ENCODE results near the gene ADRA2A.

Gene ADRA2A

DNA sequence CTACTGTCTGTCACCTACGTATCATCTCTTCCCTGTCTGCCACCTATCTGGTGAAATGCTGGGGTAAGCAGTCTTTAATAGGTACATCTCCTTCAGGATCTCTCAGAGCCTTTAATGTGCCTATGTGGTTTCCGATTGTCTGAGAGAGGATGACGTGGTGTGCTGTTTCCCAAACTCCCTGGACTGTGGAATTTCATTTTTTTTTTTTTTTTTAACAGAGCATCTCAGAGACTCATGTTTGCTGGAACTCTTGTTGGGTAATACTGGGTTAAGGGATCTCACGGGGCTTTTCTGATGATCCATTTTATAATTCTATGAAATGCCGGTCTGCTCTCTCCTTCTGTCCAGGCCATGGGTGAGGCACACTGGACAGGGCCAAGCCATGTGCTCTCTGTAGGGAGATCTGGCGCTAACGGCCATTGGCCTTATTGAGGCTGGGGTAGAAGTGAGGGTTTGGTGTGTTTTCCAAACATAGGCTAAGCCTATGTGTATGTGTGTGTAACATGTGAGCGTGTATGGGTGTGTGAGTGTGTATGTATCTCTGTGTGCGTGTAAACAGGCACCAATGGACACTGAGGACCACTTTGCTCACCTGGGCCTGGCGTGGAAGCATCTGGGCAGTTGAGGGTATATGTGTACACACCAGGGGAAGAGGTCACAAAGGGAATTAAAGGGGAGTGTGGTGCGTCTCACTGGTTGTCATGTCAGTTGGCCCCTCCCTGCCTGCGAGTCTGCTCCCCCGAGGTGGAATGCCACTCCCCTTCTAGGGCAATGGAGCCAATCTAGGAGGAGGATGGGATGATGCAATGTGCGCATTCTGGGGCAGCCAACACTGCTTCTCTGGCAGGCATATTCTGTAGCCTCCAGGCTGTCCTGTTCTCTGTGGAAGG lies 7.8 kb downstream of the ADRA2A start:
- no peak for DNase-seq

DNA sequence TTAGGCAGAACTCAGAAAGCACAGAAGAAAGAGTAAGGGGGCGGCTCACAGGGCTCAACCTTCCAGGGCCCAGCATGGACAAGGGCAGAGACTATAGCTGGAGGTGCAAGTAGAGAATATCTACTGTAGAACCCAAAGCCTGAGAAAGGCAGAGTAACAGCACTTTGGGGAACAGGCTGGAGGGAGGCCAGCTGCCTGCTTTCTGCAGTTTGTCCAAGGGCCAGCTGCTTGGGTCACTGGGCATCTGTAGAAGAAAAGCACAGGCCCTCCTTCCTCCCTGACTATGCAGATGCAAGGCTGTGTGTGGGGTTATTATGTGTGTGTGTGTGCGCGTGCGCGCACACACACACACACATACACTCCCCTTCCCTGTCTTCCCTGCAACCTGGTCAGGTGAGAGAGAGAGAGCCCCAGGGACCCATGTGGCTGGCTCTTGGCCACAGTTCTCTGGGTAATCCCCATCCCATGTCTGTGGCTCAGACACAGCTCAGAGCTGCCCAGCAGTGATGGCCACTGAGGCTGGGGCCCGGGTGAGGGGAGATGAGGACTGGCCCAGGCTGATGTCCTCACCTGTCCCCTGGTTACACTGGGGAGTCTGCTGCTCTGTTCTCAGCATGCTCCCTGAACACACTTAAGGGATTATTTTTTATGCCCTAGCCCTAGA lies 9.0 kb downstream of the ADRA2A start:
- DNase-seq, result no peak

- DNase-seq, result no peak
These were observed 9.7 kb downstream of the ADRA2A start for GRCh38 chr10:111086574-111086973.

DNA sequence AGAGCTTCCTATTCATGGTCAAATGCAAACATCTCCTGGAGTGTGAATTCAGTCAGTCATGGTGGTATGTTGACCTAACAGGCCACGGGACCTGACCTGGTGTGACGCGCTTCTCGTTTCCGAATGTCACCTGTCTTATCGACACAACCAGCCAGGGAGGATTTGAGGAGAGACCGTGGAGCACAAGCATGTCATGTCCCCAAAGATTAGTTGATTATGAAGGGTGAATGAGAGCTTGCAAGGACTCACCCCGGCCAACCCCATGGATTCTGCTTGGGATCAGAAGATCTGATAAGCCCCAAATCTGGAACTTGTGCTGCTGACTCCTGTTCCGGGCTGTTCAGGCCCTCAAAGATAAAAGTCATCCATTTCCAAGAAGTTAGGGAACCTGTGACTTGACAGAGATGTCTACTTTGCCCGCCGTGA lies 10.5 kb downstream of the ADRA2A start:
- DNase-seq, result no peak

- DNase-seq, result no peak
These were observed 11.2 kb downstream of the ADRA2A start for GRCh38 chr10:111087968-111088505.

- DNase-seq, result no peak
These were observed 12.5 kb downstream of the ADRA2A start for GRCh38 chr10:111089293-111089692.

GRCh38 chr10:111091833-111092232 lies 15.0 kb downstream of the ADRA2A start:
- DNase-seq, result no peak

DNA sequence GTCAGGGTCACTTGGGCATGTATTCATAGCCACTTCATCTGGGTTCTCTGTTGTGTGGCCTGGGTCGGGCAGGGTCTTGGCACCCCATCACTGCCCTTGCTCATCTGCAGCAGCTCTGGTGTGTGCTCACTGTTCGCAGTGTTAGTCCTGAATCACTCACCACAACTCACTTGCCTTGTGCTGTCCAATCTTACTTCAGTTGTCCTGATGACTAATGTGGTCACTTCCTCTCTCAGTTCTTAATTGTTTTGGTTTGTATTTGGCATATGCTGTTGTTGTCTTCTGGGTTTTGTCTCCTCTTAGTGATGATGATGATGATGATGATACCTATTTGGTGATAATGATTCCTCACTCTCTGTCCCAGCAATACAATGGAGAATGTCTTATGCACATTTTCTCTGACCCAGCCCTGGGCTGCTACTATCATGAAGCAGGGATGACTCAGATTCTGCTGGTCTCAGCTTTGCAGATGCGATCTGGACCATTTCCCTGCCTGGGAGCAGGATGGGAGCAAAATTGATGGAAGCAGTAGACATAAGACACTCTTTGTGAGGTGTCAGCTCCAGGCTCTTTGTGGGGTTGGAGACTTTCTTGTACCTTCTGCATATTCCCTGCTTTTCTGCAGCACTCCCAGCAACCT lies 17.0 kb downstream of the ADRA2A start:
- DNase-seq, result no peak

DNA sequence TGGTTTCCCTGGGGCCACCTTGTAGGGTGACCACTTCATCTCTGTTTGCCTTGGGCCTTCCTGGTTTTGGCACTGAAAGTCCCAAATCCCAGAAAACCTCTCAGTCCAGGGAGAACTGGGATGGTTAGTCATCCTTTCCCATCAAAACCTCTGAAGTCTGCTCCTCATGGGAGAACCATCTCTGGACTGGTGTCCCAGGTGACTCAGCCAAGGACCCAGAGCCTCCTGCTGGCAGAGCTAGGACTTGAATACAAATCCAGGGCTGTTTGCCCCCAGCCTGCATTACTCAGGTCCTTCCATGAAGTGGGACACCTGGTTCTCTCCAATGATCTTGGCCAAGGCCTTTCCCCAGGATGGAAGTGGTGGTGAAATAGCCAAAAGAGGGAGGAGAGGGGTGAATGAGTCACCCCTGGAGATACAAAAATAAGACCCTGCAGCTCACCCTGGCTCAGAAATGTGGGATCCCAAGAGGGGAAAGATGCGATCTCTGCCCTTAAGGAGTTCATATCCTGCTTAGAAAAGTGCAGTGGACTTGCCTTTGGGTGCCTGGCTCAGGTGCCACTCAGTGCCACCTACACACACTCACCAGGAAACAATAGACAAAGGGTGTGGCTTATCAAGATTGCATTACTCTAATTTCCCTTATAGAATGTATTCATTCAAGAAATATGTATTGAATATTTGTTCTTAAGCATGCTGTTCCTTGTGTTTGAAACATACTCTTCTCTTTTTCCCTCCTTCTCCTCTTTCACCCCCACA lies 22.0 kb downstream of the ADRA2A start:
- DNase-seq, result no peak

GRCh38 chr10:111100198-111100597 lies 23.4 kb downstream of the ADRA2A start:
- no peak for DNase-seq

DNA sequence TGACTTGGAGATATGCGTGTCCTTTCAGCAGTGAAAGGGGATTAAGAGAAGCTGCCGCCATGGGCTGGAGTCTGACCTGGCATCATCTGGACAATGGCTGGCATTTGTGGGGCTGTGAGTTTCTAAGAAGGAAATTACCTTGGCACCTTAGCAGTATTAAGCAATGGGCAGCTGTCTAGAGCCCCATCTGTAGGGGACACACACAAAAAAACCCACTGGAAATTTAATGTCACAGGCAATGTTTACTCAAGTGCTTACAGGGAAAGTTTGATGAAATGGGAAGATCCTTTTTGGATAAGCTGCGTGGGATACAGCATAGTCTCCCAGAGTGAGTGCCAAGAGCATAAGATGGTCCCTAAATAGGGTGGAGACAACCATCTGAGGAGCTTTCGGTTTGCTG lies 25.0 kb downstream of the ADRA2A start:
- DNase-seq, result no peak

DNA sequence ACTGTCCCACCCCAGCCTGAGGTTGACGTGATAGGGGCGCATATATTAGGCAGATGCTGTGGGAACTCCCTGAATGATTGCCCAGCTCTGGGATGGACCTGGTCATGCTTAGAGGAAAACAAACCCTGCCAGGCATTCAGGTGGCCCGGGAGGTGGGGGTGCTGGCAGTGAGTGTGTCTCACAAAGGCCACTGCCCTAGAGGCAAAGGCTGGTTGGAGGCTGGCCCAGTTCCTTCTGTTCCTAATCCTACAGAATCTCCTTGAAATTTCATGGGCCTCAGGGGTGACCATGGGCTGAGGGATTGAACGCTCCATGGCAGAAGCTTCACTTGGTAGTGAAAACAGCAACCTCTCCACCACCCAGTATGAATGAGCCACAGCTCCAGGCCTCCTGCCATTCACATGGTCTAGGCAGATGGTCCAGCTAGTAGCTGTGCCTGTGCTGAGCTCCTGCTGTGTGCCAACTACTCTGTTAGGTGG lies 25.6 kb downstream of the ADRA2A start:
- DNase-seq, result peak; percentile 4

GRCh38 chr10:111103196-111103840 lies 26.5 kb downstream of the ADRA2A start:
- DNase-seq, result no peak

DNA sequence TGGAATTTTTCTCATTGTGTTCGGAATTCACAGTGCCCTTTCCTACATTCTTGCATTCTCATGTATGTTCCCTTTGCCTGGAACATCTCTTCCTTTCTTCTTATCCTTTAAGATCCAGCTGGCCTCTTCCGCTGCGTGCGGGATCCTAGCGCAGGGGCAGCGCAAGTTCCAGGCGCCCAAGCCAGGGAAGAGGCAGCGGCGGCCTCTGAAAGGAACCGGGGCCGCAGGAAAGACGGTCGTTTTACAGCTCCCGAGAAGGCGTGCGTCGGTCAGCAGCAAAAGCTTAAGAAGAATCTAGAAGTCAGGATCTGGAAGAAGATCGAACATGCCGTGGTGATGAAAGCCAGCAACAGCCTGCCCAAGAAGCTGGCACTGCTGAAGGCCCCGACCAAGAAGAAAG lies 28.0 kb downstream of the ADRA2A start:
- no peak for DNase-seq

DNA sequence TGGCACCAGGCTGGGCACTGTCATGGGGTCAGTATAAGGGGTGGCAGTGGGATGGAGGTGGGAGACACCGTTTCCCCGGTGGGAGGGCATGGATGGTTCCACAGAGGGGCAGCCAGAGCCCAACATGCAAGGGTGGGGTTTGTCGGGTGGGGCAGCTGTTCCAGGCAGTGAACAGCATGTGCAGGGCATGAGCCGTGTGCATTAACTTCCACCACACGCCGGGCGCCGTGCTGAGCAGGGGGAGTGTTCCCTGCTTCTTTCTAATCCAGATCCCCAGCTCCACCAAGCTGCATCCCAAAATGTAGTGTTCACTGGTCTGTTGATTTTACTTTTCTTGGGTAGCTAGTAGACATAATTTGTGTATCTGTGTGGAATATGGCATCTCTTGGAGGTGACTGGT lies 29.3 kb downstream of the ADRA2A start:
- no peak for DNase-seq

DNA sequence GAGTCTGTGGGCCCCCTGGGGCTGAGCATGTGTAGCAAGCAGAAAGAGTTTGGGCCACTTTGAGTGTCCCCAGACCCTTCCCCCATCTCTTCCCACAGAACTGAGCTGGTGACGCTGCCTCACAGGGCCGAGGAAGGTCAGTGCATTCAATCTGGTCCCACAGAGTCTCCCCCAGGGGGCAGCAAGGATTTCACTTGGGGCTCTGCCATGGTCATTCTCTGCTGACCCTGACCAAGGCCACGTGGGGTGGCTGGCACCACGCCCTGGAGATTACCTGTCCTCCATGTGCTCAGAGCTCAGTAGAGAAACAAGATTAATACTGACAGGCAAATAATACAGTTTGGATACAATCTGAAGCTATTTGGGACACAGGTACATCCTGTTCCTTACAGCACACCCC lies 30.2 kb downstream of the ADRA2A start:
- no peak for DNase-seq

- no peak for DNase-seq
These were observed 31.0 kb downstream of the ADRA2A start for GRCh38 chr10:111107846-111108245.

GRCh38 chr10:111108441-111108840 lies 31.6 kb downstream of the ADRA2A start:
- no peak for DNase-seq

DNA sequence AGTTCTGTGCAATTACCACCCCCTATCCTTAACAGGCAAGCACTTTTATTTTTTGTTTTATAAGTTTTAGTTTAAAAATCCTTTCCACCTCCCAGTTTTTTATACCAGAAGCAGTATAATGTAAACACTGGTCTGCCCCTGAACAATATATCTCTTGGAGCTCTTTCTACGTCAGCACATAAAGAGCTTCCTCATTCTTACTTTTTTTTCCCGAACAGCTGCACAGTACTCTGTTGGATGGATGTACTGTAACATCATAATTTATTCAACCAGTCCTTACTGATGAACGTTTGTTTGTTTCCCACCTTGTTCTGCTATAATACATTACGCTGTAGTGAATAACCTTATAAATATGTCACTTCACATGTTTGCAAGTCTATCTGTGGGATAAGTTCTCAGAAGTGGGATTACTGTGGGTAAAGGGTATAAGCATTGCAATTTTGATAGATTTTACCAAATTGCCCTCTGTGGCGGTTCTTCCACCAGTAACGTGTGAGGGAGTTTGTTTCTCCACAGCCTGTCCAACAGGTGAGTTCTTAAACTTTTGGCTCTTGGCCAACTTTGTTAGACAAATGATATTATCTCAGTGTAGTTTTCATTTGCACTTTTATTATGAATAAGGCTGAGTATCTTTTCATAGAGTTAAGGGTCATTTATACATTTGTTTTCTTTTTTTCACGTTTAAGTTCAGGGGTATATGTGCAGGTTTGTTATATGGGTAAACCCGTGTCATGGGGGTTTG lies 32.8 kb downstream of the ADRA2A start:
- DNase-seq, result no peak

DNA sequence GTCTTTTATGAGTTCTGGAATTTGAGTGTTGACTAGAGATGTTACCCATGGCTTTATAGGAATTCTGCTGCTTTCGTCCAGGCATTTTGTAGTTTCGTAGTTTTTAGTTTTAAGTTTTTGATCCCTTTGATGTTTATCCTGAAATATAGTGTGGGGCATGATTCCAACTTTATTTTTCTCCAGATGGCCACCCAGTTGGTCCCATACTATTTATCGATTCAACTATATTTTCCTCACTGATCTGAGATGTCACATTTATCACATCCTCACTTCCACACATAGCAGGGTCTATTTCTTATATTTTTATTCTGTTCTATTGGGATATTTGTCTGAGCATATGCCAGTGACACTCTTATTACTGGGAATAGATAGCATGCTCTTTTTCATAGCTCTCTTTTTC lies 33.9 kb downstream of the ADRA2A start:
- no peak for DNase-seq

DNA sequence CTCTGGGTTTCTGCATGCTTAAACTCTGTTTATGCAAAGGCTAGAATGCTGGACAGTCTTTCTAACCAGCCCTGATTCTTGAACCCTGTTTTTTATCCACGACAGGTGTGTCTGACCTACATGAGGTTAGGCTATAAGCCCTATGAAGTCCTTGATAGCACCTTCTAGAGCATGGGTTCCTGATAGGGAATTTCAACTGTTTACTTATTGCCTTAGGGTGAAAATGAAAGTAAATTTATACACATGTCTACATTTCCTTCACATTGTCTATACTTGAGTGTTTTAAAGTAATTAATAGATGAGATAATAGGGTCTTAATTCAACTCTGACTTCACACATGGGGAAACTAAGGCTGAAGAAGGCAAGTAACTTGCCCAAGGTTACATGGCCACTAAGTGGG lies 35.5 kb downstream of the ADRA2A start:
- no peak for DNase-seq

Data from NCI-H446 treated with DMSO at 0.1 percent for 48 hours (cell line).